Measurements from ENCODE around the gene KCNB1.

KCNB1 gene

DNA sequence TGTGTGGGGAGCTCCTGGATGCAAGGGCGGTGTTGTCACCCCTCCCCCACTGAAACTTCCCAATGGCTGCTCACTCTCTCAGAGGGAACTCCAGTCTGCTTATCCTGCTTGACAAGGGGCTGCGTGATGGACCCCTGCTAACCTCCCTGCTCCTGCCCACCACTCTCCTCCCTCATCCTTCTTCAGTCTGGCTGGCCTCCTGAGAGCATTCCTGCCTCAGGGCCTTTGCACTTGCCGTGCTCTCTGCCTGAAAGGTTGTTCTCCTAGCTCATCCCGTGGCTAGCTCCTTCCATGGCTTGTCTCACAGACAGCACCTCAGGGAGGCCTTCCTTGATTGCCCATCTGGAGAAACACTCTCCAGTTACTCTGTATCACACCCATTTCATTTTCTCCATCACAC, 130.7 kb downstream of the KCNB1 start:
- no peak for DNase-seq (ENCODE audit: low read depth)

DNA sequence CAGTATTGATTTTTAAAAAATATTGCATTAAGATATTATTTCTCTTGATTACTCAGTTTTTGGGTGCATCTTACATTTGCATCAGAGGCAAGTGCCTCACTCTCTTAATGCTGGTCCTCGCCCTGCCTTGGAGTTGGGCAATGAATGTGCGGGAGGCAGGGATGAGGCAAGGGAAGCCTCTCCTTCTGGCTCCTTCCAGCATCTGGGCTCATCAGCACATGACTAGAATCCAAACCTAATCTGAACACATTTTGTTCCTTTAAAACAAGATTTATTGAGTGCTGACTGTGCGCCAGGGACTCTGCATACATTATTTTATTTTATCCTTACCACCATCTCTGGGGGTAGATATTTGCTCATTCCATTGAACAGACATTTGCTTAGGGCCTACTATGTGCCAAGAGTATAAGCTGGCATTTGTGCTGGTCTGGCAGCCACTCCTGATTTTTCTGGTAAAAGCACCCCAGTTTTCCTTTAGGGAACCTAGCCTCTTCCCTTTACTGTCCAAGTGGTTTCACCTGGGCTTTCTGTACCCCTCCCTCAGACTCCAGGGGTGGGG, 132.7 kb downstream of the KCNB1 start:
- DNase-seq (ENCODE audit: low read depth): no peak

DNA sequence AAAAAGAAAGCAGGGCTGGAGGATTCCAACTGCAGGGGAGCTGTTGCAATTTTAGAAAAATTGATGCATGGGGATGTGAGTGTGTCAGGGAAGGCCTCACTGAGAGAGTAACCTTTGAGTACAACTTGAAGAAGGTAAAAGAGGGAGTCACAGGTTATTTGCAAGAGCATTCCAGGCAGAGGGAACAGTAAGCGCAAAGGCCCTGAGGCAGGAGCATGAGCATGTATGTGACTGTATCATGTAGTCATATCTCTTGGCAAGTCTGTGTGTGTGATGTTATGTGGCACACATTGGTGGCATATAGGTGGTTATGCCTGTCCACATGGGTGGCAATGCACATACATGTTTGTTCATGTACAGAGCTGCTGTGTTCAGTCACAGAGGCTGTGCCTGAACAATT, 133.4 kb downstream of the KCNB1 start:
- no peak for DNase-seq (ENCODE audit: low read depth)

DNA sequence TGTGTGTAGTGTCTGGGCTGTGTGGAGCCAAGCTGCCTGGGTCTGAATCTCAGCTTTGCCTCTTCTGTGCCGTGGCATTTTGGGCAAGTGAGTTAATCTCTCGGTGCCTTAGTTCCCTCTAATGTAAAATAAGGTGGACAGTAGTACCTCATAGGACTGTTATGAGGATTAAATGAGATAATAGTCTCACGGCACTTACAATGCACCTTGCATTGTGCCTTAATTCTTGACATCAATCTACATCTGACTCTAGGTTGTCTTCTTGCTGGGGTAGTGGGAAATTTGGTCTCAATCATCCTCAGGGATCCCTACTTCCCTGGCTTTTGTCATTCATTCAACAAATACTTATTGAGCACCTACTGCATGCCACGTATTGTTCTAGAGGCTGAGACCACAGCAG, 133.9 kb downstream of the KCNB1 start:
- no peak for DNase-seq (ENCODE audit: low read depth)

DNA sequence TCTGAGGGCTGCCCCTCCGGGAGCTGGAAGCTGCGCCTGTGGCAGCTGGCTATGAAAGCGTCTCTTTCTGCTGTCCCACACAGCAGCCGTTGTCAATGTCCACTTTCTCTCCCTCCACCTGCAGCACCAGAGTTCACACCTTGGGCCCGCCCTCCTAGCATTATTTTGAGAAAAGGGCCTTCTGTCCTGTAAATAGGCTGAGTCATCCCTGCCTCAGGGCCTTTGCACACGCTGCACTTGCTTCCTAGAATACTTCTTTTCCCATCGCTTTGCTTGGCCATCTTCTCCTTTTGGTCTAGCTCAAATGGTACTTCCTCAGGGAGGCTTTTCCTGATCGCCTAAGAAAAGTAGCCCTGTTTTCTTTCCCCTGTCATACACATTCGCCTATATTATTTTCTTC, 135.3 kb downstream of the KCNB1 start:
- no peak for DNase-seq (ENCODE audit: low read depth)

DNA sequence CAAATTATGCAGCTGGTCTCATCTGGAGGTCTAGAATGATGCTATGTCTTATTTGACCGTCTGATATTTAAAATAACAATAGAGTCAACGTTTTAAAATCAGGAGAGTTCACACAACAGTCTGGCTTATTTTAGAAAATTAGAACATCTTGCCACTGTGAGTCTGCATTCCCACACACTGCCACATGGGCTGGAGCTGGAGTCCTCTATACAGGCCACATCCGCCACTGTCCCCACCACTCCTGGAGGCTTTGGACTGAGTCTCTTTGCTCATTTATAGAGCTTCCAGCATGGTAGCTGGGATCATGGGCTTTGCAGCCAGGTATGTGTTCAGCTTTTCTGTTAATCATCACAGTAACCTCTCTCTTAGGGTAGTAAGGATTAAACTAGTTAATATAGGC, 135.8 kb downstream of the KCNB1 start:
- DNase-seq (ENCODE audit: low read depth): no peak

DNA sequence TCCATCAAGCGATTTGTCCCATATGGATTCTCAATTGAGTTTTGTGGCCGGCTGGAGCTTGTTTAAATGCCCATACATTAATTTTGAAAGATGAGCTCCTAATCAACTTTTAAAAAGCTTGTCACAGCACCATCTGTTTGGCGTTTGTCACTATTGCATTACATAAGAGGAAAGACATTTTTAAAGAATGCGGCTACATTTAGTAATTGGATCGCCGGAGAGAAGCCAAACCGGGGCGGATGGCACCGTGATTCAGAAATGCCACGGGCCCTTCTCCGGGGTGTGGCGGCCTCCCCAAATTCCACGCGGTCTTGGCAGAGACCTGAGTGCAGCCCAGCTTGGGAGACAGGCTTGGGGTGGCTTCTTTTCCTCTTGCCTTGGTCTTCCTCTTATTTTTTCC, 136.9 kb downstream of the KCNB1 start:
- DNase-seq (ENCODE audit: low read depth): no peak

DNA sequence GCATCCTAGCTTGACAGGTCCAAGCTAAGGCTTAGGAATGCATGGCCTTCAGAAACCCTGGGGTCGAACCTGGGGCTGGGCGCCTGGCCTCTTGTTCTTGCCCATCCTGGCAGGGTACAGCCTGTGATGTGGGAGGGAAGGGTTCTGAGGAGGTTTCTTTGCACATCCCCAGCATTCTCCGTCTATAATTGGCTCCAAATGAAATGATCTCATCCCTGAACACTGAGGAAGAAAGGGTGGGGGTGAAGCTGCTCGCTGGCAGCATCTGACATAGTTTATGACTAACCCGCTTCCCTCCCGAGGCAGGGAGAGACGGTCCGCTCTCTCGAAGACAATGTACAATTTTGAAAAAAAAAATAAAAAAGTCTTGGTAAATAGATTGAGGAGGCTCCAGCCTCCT, 137.5 kb downstream of the KCNB1 start:
- DNase-seq (ENCODE audit: low read depth): no peak

DNA sequence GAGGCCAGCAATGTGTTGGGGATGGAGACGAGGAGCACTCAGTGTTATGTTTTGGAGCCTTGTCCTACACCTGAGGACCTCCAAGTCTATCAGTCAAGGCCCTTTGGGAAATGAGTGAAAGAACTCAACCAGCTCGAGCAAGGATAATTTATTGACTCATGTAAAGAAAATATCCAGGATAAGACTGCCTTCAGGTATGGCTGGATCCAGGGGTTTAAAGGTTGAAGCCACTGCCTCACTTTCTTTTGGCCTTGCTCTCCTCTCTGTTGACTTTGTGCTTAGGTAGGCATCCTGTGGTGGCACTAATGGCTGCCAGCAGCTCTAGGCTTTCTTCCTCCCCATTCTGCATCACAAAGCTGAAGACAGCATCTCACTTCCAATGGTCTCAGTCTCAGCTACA, 138.3 kb downstream of the KCNB1 start:
- DNase-seq (ENCODE audit: low read depth): no peak

DNA sequence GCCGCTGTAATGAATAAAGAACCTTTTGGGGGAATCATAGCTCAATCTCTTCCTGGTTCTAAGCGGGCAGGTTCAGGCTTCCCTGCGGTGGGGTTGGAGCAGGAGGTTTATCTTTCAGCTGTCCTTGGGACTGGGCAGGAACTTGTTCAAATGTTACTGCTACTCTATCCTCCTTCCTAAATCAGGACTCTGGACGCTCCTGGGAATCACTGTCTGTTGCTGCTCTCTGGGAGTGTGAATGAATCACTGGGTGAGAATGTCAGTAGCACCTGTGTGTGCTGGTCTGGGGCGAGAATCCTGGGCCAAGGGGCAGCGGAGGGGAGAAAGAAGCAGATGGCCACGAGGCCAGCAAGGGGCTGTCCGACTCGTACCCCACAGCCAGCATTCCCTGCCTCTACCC, 139.2 kb downstream of the KCNB1 start:
- DNase-seq (ENCODE audit: low read depth): no peak

DNA sequence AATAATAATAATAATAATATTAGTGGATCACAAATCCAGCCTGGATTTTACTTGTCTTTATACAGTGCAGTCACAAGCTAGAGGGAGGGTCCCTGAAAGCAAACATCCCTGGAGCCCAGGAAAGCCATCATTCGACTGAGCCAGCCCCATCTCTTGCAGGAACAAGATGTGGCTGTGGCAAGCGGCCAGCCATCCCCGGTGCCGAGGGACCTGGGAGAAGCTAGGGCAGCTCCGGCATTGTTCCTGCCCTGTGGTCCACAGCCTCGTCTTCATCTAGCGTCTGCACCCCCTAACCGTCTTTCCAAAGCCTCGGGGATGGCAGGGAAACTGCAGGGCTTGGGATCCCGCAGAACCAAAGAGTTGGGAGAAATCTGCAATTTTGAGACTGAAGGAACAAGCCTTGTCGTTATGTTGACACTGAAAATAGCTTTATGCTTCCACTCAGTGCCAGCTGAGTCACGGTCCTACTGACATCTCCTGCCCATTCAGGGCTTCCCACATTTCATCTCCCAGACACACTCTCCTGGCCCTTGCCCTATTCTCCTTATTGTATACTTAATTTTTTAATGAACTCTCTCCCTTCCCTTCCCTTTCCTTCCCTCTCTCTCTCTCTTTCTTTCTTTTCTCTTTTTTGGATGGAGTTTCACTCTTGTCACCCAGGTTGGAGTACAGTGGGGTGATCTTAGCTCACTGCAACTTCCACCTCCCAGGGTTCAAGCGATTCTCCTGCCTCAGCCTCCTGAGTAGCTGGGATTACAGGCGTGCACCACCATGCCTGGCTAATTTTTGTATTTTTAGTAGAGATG, 142.1 kb downstream of the KCNB1 start:
- DNase-seq (ENCODE audit: low read depth): no peak

DNA sequence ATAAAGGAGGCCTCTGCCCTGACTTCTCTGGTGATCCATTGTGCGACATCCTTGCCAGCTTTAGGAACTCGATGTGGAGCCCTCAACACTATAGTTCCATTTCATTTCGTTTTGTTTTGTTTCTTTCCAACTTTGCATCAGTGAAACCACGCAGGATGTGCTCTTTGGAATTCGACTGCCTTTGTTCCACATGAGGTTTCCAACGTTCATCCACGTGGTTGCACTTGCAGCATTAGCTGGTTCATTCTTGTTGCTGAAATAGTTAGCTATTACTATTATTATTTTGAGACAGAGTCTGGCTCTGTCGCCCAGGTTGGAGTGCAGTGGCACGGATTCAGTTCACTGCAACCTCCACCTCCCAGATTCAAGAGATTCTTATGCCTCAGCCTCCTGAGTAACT, 143.3 kb downstream of the KCNB1 start:
- DNase-seq (ENCODE audit: low read depth): no peak

DNA sequence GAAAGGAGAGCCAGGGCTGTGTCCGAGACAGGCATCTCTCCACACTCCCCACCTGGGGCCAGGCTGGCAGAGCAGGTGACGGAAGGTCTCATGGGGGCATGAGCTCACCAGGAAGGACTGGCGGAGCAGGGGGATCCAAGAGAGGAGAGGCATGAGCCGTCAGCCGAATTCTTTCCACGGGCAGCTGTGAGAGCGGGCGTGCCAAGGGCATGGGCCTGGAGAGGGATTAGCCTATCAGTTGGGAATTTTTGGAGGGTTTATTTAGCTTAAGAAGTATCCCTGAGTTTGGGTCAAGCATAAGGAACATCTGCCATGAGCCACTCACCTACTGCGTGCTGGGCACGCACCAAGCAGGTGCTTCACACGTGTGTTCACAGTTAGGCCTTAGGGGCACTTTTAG, 144.4 kb downstream of the KCNB1 start:
- DNase-seq (ENCODE audit: low read depth): no peak

DNA sequence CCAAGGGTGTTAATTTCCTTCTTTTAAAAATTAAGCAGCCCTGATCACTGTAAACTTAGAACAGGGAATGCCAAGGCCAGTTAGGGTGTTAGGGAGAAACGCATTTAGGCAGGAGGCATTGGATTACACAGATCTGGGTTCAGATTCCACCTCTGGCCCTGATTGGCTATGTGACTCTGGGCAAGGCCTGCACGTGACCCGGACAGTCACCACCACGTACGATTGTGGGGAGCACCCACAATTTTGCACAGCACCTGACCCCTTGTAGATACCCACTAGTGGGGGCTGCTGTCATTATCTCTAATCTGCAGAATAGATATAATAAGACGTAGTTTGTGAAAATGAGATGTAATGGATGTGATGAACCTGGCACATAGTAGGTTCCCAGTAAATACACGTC, 145.1 kb downstream of the KCNB1 start:
- DNase-seq (ENCODE audit: low read depth): no peak

DNA sequence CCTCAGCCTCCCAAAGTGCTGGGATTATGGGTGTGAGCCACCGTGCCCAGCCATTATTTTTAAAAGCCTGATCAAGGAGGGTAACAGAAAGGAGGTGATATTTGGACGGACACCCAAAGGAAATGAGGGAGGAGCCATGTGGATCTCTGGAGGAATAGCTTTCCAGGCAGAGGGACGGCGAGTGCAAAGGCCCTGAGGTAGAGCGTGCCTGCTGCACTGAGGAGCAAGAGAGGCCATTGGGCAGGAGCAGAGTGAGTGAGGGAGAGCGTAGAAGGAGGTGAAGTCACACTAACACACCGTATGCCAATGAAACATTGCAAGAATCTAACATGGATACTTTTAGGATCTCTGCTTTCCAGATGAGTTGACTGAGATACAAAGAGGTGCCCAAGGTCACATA, 145.7 kb downstream of the KCNB1 start:
- no peak for DNase-seq (ENCODE audit: low read depth)

DNA sequence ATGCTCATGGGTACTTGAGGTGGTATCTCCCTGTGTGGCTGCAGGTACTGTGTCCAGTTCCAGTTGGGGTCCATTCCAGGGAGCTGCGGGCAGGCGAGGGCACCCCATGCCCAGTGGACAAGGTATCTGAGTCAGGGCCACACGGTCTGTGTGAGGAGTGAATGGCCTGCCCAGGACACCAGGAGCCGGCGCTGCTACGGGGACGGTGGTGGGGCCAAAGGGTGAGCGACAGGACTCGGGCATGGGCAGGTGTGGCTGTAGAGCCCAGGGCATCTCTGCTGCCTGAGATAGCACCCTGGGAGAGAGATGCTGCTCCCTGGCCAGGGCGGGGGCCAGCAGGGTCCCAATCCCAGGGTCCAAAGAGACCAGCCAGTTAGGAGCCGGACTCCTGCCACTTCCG, 147.0 kb downstream of the KCNB1 start:
- DNase-seq (ENCODE audit: low read depth): no peak

DNA sequence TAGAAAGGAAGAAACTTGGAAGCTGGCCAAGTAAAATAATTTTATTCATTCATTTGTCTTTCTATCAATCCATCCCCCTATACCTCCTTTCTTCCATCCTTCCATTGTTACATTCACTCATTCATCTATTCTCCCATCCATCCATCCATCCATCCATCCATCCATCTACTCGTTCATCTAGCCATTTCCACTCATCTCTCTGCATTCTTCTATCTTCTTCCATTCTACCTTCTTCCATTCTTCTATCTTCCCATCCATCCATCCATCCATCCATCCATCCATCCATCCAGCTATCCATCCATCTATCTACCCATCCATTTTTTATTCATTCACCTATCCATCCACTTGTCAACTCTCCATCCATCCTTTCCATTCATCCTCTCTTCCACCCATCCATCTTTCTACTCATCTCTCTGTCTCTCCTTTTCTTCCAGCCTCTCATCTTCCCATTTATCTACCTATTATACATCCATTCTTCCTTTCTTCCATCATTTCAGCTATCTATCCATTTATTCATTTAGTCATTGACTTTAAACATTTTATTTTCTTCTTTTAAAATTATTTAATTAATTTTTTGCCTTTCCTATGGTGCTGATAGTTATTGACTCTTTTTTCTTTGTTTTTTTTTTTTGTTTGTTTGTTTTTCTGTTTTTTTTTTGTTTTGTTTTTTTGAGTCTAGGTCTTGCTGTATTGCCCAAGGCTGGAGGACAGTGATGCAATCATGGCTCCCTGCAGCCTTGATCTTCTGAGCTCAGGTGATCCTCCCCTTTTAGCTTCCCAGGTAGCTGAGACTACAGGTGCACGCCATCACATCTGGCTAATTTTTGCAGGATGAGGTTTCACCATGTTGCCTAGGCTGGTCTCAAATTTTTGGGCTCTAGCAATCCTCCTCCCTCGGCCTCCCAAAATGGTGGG, 151.5 kb downstream of the KCNB1 start:
- no peak for DNase-seq (ENCODE audit: low read depth)

DNA sequence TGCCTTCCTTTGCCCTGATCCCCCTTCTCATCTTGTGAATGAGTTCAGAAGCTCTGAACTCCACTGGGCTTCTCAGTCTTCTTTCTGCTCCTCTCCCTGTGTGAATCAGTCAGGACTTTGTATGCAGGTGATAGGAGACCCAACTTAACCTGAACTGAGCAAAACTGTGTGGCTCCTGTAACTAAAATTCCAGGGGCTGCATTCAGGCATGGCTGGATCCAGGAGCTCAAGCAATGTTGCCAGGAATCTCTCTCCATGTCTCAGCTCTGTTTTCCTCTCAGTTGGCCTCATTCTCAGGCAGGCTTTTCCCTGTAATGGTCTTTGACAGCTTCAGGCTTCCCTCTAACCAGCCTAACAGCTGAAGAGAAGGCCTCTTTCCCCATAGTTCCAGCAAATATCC, 153.7 kb downstream of the KCNB1 start:
- no peak for DNase-seq (ENCODE audit: low read depth)

DNA sequence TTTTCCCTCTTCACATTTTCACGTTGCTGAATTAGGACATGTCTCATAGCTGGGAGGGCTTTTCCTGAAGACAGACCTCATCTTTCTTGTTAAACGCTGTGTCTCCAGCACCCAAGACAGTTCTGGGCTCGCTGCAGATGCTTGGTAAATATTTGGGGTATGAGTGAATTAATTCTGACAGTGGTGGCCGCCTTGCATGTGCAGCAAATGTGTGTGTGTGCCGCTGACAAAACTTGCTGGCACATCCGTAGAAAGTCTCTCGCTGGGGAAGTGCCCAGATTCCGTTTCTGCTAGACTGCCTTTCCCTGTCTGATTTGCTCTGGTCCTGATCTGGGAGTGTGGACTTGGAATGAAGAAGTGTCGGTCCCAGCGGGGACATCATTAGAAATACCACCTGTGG, 156.4 kb downstream of the KCNB1 start:
- no peak for DNase-seq (ENCODE audit: low read depth)

DNA sequence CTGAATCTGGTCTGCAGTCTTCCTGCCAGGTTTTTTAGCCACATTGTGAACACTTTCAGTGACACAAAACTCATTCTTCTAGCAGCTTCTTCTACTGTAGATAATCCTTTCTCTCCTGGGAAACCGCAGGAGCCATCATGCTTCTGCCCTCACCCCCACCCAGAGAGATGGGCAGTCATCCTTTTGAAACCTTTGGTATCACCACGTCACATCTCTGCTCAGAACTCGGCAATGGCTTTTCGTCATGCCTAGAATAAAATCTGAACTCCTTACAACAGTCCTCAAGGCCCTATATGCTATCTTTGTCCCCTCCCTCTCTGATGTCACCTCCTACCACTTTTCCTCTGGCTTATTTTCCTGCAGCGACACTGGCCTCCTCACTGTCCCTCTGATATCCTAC, 158.2 kb downstream of the KCNB1 start:
- DNase-seq (ENCODE audit: low read depth): no peak

DNA sequence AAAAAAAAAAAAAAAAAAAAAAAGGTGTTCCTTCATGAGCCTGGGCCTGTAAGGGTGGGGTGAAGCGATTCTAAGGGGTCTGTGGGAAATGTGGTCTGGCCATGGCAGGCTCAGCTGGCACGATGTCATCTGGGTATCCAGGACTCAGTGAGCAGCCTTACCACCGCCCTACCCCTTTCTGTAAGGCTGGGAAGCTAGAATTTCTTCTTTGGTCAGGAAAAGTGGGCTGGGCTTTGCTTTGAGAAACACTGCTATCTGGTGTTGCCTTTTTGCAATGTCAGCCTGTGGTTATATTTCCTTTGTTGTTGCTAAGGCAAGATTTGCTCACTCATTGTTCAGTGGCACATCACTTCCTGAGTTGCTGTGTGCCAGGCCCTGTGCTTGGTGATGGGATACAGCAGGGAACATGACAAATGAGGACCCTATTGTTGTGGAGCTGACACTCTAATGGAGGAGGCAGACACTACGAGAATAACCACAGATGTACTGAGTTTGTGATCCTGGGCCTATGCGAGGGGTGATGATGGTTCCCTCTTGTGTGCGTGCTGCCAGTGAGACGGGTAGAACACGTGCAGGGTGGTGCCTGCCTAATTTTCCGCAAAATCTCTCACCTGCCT, 158.7 kb downstream of the KCNB1 start:
- no peak for DNase-seq (ENCODE audit: low read depth)

DNA sequence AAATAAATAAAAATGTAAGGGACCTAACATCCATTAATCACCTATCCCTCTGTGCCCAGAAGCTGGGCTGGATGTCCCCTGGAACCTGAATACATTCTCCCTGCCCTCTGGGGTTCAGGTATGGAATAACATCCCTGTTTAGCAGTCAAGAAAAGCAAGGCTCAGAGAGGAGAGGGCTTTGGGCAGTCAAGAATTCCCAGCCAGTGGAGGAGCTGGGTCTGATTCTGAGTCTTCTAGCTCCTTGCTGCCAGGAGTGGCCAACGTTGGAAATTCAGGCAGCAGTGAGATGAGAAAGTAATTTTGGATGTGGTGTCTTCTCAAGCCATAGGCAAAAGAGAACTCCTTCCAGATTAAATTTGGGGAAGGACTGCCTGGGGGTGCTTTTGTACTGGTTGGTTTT, 162.0 kb downstream of the KCNB1 start:
- no peak for DNase-seq (ENCODE audit: low read depth)

Data from activated T-helper 1 cell treated with Interleukin-2 at 50 U/mL for 16 hours (primary cell).